Measurements from ENCODE around the gene UHRF1.

UHRF1 gene

GRCh38 chr19:4988770-4989251 lies 79.5 kb downstream of the UHRF1 start:
- Mint-ChIP-seq H3K9me3 (peaks cover 2% of the 10 kb centered on the region), H3K27ac (no peak overlapping the region), H3K27me3 (no peaks in the 10 kb centered on the region), H3K36me3 (peaks cover 22% of the 10 kb centered on the region), H3K4me1 (peaks cover 12% of the 10 kb centered on the region), H3K4me3 (no peak overlapping the region)
- ATAC-seq (ENCODE audit: low read depth) (no peak), DNase-seq (ENCODE audit: low spot score in 2 of 2) (no peak)

- Mint-ChIP-seq H3K4me1 (peaks cover 13% of the 10 kb centered on the region), H3K27ac (no peak overlapping the region), H3K36me3 (peaks cover 23% of the 10 kb centered on the region), H3K4me3 (no peak overlapping the region), H3K27me3 (no peaks in the 10 kb centered on the region), H3K9me3 (peaks cover 2% of the 10 kb centered on the region)
- ATAC-seq (ENCODE audit: low read depth) (no peak), DNase-seq (ENCODE audit: low spot score in 2 of 2) (no peak)
These were observed 81.0 kb downstream of the UHRF1 start for GRCh38 chr19:4990306-4990705.

- Mint-ChIP-seq H3K27me3 (no peaks in the 10 kb centered on the region), H3K36me3 (peaks cover 26% of the 10 kb centered on the region), H3K27ac (no peak overlapping the region), H3K9me3 (peaks cover 2% of the 10 kb centered on the region), H3K4me3 (no peak overlapping the region), H3K4me1 (peaks cover 13% of the 10 kb centered on the region)
- ATAC-seq (ENCODE audit: low read depth): no peak
- DNase-seq (ENCODE audit: low spot score in 2 of 2): no peak
These were observed 82.2 kb downstream of the UHRF1 start for GRCh38 chr19:4991538-4991937.

- DNase-seq (ENCODE audit: low spot score in 2 of 2) (no peak), ATAC-seq (ENCODE audit: low read depth) (no peak)
- Mint-ChIP-seq H3K9me3 (peaks cover 2% of the 10 kb centered on the region), H3K27ac (no peak overlapping the region), H3K4me1 (peaks cover 16% of the 10 kb centered on the region), H3K4me3 (no peak overlapping the region), H3K36me3 (peaks cover 30% of the 10 kb centered on the region), H3K27me3 (no peaks in the 10 kb centered on the region)
These were observed 82.8 kb downstream of the UHRF1 start for GRCh38 chr19:4991996-4992698.

GRCh38 chr19:4993683-4994082 lies 84.4 kb downstream of the UHRF1 start:
- Mint-ChIP-seq H3K27ac (no peak overlapping the region), H3K36me3 (peaks cover 30% of the 10 kb centered on the region), H3K4me1 (peaks cover 12% of the 10 kb centered on the region)

GRCh38 chr19:4996701-4997100 lies 87.4 kb downstream of the UHRF1 start:
- Mint-ChIP-seq H3K4me3 (no peak overlapping the region), H3K4me1 (peaks cover 24% of the 10 kb centered on the region), H3K27ac (no peak overlapping the region), H3K9me3 (peaks cover 2% of the 10 kb centered on the region), H3K27me3 (no peaks in the 10 kb centered on the region), H3K36me3 (peaks cover 30% of the 10 kb centered on the region)
- ATAC-seq (ENCODE audit: low read depth): no peak
- no peak for DNase-seq (ENCODE audit: low spot score in 2 of 2)

More at GRCh38 chr19:4993683-4994082, 84.4 kb downstream of the UHRF1 start:
- DNase-seq (ENCODE audit: low spot score in 2 of 2): no peak
- no peaks in the 10 kb centered on the region for H3K27me3 Mint-ChIP-seq
- H3K4me3 Mint-ChIP-seq: no peak overlapping the region
- H3K9me3 Mint-ChIP-seq: peaks cover 2% of the 10 kb centered on the region
- ATAC-seq (ENCODE audit: low read depth): no peak

GRCh38 chr19:4997297-4997696 lies 88.0 kb downstream of the UHRF1 start:
- no peak for DNase-seq (ENCODE audit: low spot score in 2 of 2)
- ATAC-seq (ENCODE audit: low read depth): no peak
- Mint-ChIP-seq H3K27me3 (no peaks in the 10 kb centered on the region), H3K9me3 (peaks cover 2% of the 10 kb centered on the region), H3K27ac (no peak overlapping the region), H3K4me3 (no peak overlapping the region), H3K36me3 (peaks cover 26% of the 10 kb centered on the region), H3K4me1 (peaks cover 26% of the 10 kb centered on the region)

- DNase-seq (ENCODE audit: low spot score in 2 of 2) (no peak), ATAC-seq (ENCODE audit: low read depth) (no peak)
- Mint-ChIP-seq H3K4me1 (peaks cover 34% of the 10 kb centered on the region), H3K36me3 (peaks cover 19% of the 10 kb centered on the region), H3K4me3 (no peak overlapping the region), H3K27ac (peak overlapping the region; percentile 23), H3K9me3 (no peaks in the 10 kb centered on the region), H3K27me3 (no peaks in the 10 kb centered on the region)
These were observed 90.9 kb downstream of the UHRF1 start for GRCh38 chr19:5000120-5000611.

- peak; percentile 60 for ATAC-seq (ENCODE audit: low read depth)
- peaks cover 16% of the 10 kb centered on the region for H3K36me3 Mint-ChIP-seq
- H3K27me3 Mint-ChIP-seq: no peaks in the 10 kb centered on the region
- peak overlapping the region; percentile 16 for H3K27ac Mint-ChIP-seq
- peaks cover 36% of the 10 kb centered on the region for H3K4me1 Mint-ChIP-seq
- peak; percentile 28 to 32 for DNase-seq (ENCODE audit: low spot score in 2 of 2)
- H3K4me3 Mint-ChIP-seq: no peak overlapping the region
- no peaks in the 10 kb centered on the region for H3K9me3 Mint-ChIP-seq
These were observed 92.3 kb downstream of the UHRF1 start for GRCh38 chr19:5001615-5002014.

- peaks cover 15% of the 10 kb centered on the region for H3K36me3 Mint-ChIP-seq
- ATAC-seq (ENCODE audit: low read depth) (no peak), DNase-seq (ENCODE audit: low spot score in 2 of 2) (no peak)
- no peaks in the 10 kb centered on the region for H3K27me3 Mint-ChIP-seq
- no peaks in the 10 kb centered on the region for H3K9me3 Mint-ChIP-seq
- no peak overlapping the region for H3K27ac Mint-ChIP-seq
- peaks cover 34% of the 10 kb centered on the region for H3K4me1 Mint-ChIP-seq
- H3K4me3 Mint-ChIP-seq: no peak overlapping the region
These were observed 92.8 kb downstream of the UHRF1 start for GRCh38 chr19:5002143-5002542.

- H3K9me3 Mint-ChIP-seq: peaks cover 1% of the 10 kb centered on the region
- no peak overlapping the region for H3K27ac Mint-ChIP-seq
- H3K27me3 Mint-ChIP-seq: no peaks in the 10 kb centered on the region
- ATAC-seq (ENCODE audit: low read depth) (no peak), DNase-seq (ENCODE audit: low spot score in 2 of 2) (no peak)
- H3K36me3 Mint-ChIP-seq: peaks cover 20% of the 10 kb centered on the region
- peaks cover 33% of the 10 kb centered on the region for H3K4me1 Mint-ChIP-seq
- H3K4me3 Mint-ChIP-seq: no peak overlapping the region
These were observed 94.5 kb downstream of the UHRF1 start for GRCh38 chr19:5003781-5004180.

GRCh38 chr19:5005096-5005495 lies 95.8 kb downstream of the UHRF1 start:
- Mint-ChIP-seq H3K9me3 (peaks cover 1% of the 10 kb centered on the region), H3K4me3 (no peak overlapping the region), H3K27me3 (no peaks in the 10 kb centered on the region), H3K4me1 (peaks cover 27% of the 10 kb centered on the region), H3K27ac (no peak overlapping the region), H3K36me3 (peaks cover 18% of the 10 kb centered on the region)
- ATAC-seq (ENCODE audit: low read depth): no peak
- DNase-seq (ENCODE audit: low spot score in 2 of 2): no peak

- H3K4me3 Mint-ChIP-seq: no peak overlapping the region
- H3K9me3 Mint-ChIP-seq: peaks cover 1% of the 10 kb centered on the region
- H3K4me1 Mint-ChIP-seq: peaks cover 21% of the 10 kb centered on the region
- ATAC-seq (ENCODE audit: low read depth): no peak
- no peaks in the 10 kb centered on the region for H3K27me3 Mint-ChIP-seq
- no peak overlapping the region for H3K27ac Mint-ChIP-seq
- peaks cover 17% of the 10 kb centered on the region for H3K36me3 Mint-ChIP-seq
- DNase-seq (ENCODE audit: low spot score in 2 of 2): no peak
These were observed 96.9 kb downstream of the UHRF1 start for GRCh38 chr19:5006201-5006600.

GRCh38 chr19:5006821-5007220 lies 97.5 kb downstream of the UHRF1 start:
- H3K36me3 Mint-ChIP-seq: peaks cover 17% of the 10 kb centered on the region
- no peak overlapping the region for H3K27ac Mint-ChIP-seq
- no peaks in the 10 kb centered on the region for H3K27me3 Mint-ChIP-seq
- DNase-seq (ENCODE audit: low spot score in 2 of 2) (no peak), ATAC-seq (ENCODE audit: low read depth) (no peak)
- H3K4me1 Mint-ChIP-seq: peaks cover 16% of the 10 kb centered on the region
- no peak overlapping the region for H3K4me3 Mint-ChIP-seq
- peaks cover 1% of the 10 kb centered on the region for H3K9me3 Mint-ChIP-seq
